Measurements from ENCODE around the gene TNFRSF8. TPM values are rescaled to one million over a fixed set of nuclear protein-coding genes. Genes with fewer than 3 reads are reported as not detected.
"Not testable (repeated sequence)": the region's sequence is repeated elsewhere in the genome, so short reads cannot be mapped to it uniquely, and the experiment has no call there.

The TNFRSF8 gene
- total and polyA plus RNA-seq, 2 donors, result 0.26 to 1.5 TPM

DNA sequence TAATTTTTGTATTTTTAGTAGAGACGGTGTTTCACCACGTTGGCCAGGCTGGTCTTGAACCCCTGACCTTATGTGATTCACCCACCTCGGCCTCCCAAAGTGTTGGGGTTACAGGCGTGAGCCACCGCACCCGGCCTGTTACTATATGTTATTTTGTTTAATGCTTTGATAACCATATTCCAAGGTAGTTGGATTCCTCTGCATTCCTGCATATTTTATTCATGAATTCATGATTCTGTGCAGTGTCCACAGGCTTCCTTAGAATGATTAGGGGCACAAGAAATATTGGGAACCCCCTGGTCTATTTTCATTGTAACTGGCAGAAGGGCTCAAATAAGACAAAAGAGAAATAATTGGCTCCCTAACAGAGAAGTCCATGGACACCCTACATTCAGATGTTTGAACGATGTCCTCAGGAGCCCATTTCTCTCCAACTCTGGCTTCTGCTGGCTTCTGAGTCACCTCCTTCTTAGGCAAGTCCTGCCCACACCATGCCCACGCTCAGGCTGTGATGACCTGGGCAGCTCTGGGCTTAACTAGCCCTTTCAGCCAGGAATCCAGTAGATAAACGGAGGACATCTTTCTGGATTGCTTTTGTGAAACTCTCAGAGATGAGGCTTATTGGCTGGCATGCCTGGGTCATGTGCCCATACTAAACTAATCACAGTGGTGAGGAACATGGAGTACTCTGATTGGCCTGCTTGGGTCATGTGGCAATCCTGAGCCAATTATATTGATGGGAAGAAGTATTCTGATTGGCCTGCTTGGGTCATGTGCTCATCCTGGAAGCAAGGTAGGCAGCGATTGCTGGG, 32.6 kb downstream of the TNFRSF8 start:
- no peaks in the 10 kb centered on the region for H3K4me1 ChIP-seq (ENCODE audit: insufficient read depth)
- WGBS, result 91% methylated on average over 10 of the region's 10 CpGs
- DNase-seq (ENCODE audit: extremely low spot score), result no peak
- no peak overlapping the region for H3K27ac ChIP-seq (ENCODE audit: low read depth)
- no peaks in the 10 kb centered on the region for H3K36me3 ChIP-seq (ENCODE audit: insufficient read depth)
- no peak overlapping the region for H3K4me3 ChIP-seq (ENCODE audit: low read depth, low read length)

DNA sequence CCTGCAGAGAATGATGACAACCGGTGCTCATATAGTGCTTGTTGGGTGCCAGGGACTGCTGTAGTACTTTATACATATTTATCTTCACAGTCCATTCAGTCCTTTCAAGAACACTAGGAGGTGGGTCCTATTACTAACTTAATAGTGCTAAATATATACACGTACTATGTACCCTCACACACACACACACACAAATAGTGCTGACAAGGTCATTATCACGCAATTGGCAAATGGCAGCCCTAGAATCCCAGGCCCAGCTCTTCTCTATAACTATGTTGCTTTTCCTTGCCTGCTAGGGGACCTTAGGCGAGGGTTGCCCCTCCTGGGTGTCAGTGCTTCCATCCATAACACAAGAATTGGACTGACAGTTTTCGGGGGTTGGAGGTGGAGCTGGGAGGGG, 33.5 kb downstream of the TNFRSF8 start:
- H3K4me1 ChIP-seq (ENCODE audit: insufficient read depth), result no peaks in the 10 kb centered on the region
- no peak for DNase-seq (ENCODE audit: extremely low spot score)
- no peak overlapping the region for H3K4me3 ChIP-seq (ENCODE audit: low read depth, low read length)
- H3K36me3 ChIP-seq (ENCODE audit: insufficient read depth), result no peaks in the 10 kb centered on the region
- 85% methylated on average over 5 of the region's 5 CpGs for WGBS
- H3K27ac ChIP-seq (ENCODE audit: low read depth), result no peak overlapping the region

DNA sequence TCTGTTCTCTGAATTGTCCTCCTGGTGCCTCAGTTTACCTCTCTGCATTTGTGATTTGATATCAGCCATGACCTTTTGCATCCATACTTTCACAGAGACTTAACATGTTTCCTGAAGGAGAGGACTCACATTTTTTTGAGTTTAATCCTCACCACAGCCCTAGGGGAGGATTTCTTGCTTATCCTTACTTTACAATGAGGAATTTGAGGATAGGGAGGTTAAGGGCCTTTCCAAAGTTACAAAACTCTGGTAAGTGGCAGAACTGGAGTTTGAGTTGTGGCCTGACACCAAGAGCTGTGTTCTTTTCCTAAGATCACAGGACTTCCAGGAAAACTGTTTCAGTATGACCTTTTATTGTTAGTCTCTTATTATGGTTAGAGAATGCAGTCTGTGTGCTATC, 34.2 kb downstream of the TNFRSF8 start:
- no peaks in the 10 kb centered on the region for H3K4me1 ChIP-seq (ENCODE audit: insufficient read depth)
- H3K36me3 ChIP-seq (ENCODE audit: insufficient read depth), result no peaks in the 10 kb centered on the region
- no peak overlapping the region for H3K4me3 ChIP-seq (ENCODE audit: low read depth, low read length)
- no peak overlapping the region for H3K27ac ChIP-seq (ENCODE audit: low read depth)
- no peak for DNase-seq (ENCODE audit: extremely low spot score)

DNA sequence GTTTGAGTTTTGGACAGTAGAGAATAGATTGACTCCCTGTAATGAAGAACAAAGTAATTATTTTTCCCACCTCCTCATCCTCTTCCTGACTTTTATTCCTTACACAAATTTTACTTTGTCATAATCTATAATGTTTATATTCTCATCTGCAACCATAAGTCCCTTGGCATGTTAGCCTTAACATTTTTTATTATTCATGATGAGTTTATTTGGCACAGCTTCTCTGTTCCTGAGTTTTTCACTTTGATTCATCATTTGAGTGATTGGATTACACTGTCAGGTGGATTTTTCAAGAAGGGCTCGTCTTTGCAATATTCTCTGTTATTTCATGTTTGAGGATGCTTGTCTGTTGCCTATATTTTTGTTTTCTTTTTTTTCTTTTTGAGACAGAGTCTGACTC, 35.7 kb downstream of the TNFRSF8 start:
- Histone ChIP-seq H3K4me3 (ENCODE audit: low read depth, low read length) (no peak overlapping the region), H3K4me1 (ENCODE audit: insufficient read depth) (no peaks in the 10 kb centered on the region), H3K36me3 (ENCODE audit: insufficient read depth) (no peaks in the 10 kb centered on the region), H3K27ac (ENCODE audit: low read depth) (no peak overlapping the region)
- 44% methylated on average over 1 of the region's 1 CpG for WGBS
- DNase-seq (ENCODE audit: extremely low spot score), result no peak

DNA sequence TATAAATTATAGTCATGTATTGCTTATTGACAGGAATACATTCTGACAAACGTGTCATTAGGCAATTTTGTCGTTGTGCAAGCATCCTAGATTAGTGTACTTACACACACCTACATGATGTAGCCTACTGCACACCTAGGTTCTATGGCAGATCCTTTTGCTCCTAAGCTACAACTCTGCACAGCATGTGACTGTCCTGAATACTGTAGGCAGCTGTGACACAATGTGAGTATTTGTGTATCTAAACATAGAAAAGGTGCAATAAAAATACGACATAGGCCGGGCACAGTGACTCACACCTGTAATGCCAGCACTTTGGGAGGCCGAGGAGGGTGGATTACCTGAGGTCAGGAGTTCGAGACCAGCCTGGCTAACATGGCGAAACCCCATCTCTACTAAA, 36.5 kb downstream of the TNFRSF8 start:
- 83% methylated on average over 7 of the region's 7 CpGs for WGBS
- DNase-seq (ENCODE audit: extremely low spot score), result no peak

DNA sequence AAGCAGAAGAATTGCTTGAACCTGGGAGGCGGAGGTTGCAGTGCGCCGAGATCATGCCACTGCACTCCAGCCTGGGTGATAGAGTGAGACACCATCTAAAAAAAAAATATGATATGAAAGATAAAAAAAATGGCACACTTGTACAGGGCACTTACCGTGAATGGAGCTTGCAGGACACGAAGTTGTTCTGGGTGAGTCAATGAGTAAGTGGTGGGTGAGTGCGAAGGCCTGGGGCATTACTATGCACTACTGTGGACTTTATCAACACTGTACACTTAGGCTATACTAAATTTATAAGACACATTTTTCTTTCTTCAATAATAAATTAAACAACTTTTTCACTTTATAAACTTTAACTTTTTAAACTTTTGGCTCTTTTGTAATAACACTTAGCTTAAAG, 37.0 kb downstream of the TNFRSF8 start:
- Histone ChIP-seq H3K4me3 (ENCODE audit: low read depth, low read length) (no peak overlapping the region), H3K36me3 (ENCODE audit: insufficient read depth) (no peaks in the 10 kb centered on the region), H3K4me1 (ENCODE audit: insufficient read depth) (no peaks in the 10 kb centered on the region), H3K27ac (ENCODE audit: low read depth) (no peak overlapping the region)
- WGBS, result 93% methylated on average over 6 of the region's 6 CpGs
- DNase-seq (ENCODE audit: extremely low spot score), result no peak

More for the DNA sequence above, 36.5 kb downstream of the TNFRSF8 start:
- Histone ChIP-seq H3K4me1 (ENCODE audit: insufficient read depth) (no peaks in the 10 kb centered on the region), H3K27ac (ENCODE audit: low read depth) (no peak overlapping the region), H3K36me3 (ENCODE audit: insufficient read depth) (no peaks in the 10 kb centered on the region), H3K4me3 (ENCODE audit: low read depth, low read length) (no peak overlapping the region)

DNA sequence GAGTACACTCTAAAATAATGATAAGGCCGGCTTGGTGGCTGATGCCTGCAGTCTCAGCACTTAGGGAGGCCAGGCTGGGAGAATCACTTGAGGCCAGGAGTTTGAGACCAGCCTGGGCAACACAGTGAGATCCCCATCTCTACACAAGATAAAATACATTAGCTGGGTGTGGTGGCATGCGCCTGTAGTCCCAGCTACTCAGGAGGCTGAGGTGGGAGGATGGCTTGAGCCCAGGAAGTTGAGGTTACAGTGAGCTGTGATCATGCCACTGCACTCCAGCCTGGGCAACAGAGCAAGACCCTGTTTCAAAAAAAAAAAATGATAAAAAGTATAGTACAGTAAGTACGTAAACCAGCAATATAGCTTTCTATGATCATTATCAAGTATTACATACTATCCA, 38.0 kb downstream of the TNFRSF8 start:
- not testable (repeated sequence) for H3K27ac ChIP-seq (ENCODE audit: low read depth); H3K36me3 ChIP-seq (ENCODE audit: insufficient read depth); H3K4me1 ChIP-seq (ENCODE audit: insufficient read depth); H3K4me3 ChIP-seq (ENCODE audit: low read depth, low read length); DNase-seq (ENCODE audit: extremely low spot score)
- WGBS, result 92% methylated on average over 3 of the region's 3 CpGs

DNA sequence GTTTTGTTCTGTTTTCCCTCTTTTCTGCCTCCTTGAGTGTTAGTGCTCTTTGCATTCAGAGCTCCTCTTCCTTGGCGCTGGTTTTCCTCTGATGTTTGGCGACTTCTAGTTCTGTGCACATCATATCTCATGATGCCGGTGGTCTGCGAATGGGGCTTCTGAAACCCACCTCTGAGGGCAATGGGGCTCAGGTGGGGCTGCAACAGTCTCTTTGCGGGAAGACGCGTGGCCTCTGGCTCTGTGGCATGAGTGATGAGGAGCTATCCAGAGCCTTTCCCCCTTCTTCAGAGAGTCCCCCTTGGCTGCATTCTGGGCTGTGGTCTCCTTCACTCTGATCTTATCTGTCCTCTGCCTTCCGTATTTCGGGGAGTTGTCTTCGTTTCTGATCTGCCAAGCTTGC, 39.0 kb downstream of the TNFRSF8 start:
- H3K27ac ChIP-seq (ENCODE audit: low read depth), result no peak overlapping the region
- 88% methylated on average over 10 of the region's 10 CpGs for WGBS
- no peaks in the 10 kb centered on the region for H3K4me1 ChIP-seq (ENCODE audit: insufficient read depth)
- H3K36me3 ChIP-seq (ENCODE audit: insufficient read depth), result no peaks in the 10 kb centered on the region
- no peak overlapping the region for H3K4me3 ChIP-seq (ENCODE audit: low read depth, low read length)
- no peak for DNase-seq (ENCODE audit: extremely low spot score)

DNA sequence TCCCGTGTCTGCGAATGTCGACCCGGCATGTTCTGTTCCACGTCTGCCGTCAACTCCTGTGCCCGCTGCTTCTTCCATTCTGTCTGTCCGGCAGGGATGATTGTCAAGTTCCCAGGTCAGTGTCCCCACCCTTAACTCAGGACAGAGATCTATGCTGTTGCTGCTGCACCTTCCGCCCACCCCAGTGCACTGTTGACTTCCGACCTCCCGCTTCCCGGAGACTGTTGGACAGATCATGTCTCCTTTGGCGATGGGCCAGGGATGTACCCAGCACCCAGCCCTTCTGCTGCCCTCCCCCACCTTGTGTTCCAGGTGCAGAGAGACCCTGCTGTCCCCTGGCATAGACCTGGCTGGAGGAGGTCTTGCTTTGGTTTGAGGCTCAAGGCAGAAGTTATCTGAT, 41.3 kb downstream of the TNFRSF8 start:
- 63% methylated on average over 13 of the region's 13 CpGs for WGBS
- no peaks in the 10 kb centered on the region for H3K4me1 ChIP-seq (ENCODE audit: insufficient read depth)
- no peak overlapping the region for H3K4me3 ChIP-seq (ENCODE audit: low read depth, low read length)
- H3K36me3 ChIP-seq (ENCODE audit: insufficient read depth), result no peaks in the 10 kb centered on the region
- no peak overlapping the region for H3K27ac ChIP-seq (ENCODE audit: low read depth)
- DNase-seq (ENCODE audit: extremely low spot score), result no peak

DNA sequence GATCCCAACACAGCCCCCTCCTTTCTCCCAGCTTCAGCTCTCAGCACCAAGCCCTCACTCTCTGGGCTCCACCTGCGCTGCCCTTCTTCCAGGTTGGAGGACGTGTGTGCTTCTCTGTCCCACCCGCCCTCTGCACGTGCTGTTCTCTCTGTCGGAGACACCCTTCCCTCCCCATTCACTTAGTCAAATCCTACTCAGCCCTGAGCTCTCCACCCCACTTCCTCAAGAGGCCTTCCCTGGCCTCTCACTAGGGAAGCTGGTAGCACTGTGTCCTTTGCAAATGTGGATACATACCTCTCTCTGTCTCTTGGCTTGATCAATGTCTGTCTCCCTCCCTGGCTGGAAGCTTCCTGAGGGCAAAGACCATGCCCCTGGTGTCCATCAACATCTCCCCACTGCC, 43.0 kb downstream of the TNFRSF8 start:
- DNase-seq (ENCODE audit: extremely low spot score), result no peak
- Histone ChIP-seq H3K27ac (ENCODE audit: low read depth) (no peak overlapping the region), H3K4me3 (ENCODE audit: low read depth, low read length) (no peak overlapping the region), H3K4me1 (ENCODE audit: insufficient read depth) (no peaks in the 10 kb centered on the region), H3K36me3 (ENCODE audit: insufficient read depth) (no peaks in the 10 kb centered on the region)
- WGBS, result 75% methylated on average over 5 of the region's 5 CpGs

DNA sequence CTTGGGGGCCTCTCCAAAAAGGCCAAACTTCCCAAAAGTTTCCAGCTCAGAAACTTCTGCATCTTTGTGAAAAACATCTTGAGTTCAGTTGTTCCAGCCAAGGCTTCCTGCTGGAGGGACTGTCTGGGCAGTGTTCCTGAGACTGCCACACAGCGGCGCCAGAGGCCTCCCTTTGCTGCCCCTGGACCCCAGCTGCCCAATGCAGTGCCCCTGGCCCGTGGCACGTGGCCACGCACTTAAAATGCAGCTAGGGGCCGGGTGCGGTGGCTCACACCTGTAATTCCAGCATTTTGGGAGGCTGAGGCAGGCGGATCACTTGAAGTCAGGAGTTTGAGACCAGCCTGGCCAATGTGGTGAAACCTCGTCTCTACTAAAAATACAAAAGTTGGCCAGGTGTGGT, 43.8 kb downstream of the TNFRSF8 start:
- 78% methylated on average over 9 of the region's 9 CpGs for WGBS
- H3K27ac ChIP-seq (ENCODE audit: low read depth); H3K4me1 ChIP-seq (ENCODE audit: insufficient read depth); H3K36me3 ChIP-seq (ENCODE audit: insufficient read depth); DNase-seq (ENCODE audit: extremely low spot score); H3K4me3 ChIP-seq (ENCODE audit: low read depth, low read length): not testable (repeated sequence)

DNA sequence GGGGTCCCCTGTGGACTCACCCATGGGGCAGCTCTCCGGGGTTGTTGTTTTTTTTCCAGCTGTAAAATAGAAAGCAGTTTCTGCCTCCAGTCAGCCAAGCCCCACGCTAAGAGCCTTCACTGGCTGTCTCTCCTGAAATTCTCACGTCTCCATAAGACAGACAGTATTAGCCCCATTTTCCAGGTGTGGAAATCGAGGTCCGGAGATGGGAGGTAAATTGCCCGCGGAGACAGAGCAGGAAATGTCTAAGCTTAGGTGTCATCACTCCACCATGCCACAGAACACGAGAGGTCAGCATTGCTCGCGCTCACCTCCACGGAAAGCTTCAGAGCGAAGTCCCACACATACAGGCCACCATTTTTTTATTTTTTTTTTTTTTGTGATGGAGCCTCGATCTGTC, 44.6 kb downstream of the TNFRSF8 start:
- no peak for DNase-seq (ENCODE audit: extremely low spot score)

DNA sequence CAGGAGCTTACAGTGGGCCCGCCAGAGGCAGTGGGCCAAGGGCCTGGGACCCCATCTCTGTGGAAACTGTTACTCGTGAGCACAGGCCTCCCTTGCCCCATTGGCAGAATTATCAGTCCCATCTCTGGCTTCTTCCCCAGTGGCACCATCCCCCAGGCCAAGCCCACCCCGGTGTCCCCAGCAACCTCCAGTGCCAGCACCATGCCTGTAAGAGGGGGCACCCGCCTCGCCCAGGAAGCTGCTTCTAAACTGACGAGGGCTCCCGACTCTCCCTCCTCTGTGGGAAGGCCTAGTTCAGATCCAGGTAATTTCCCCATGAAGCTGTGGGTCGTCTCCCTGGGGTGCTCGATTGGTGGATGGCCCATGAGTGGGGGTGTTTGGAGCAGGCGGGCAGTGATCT, 46.8 kb downstream of the TNFRSF8 start:
- no peaks in the 10 kb centered on the region for H3K4me1 ChIP-seq (ENCODE audit: insufficient read depth)
- WGBS, result 89% methylated on average over 10 of the region's 10 CpGs
- no peak for DNase-seq (ENCODE audit: extremely low spot score)
- H3K27ac ChIP-seq (ENCODE audit: low read depth), result no peak overlapping the region
- H3K36me3 ChIP-seq (ENCODE audit: insufficient read depth), result no peaks in the 10 kb centered on the region
- no peak overlapping the region for H3K4me3 ChIP-seq (ENCODE audit: low read depth, low read length)

More for the DNA sequence above, 44.6 kb downstream of the TNFRSF8 start:
- Histone ChIP-seq H3K4me3 (ENCODE audit: low read depth, low read length) (no peak overlapping the region), H3K4me1 (ENCODE audit: insufficient read depth) (no peaks in the 10 kb centered on the region), H3K36me3 (ENCODE audit: insufficient read depth) (no peaks in the 10 kb centered on the region), H3K27ac (ENCODE audit: low read depth) (no peak overlapping the region)
- 84% methylated on average over 13 of the region's 13 CpGs for WGBS

DNA sequence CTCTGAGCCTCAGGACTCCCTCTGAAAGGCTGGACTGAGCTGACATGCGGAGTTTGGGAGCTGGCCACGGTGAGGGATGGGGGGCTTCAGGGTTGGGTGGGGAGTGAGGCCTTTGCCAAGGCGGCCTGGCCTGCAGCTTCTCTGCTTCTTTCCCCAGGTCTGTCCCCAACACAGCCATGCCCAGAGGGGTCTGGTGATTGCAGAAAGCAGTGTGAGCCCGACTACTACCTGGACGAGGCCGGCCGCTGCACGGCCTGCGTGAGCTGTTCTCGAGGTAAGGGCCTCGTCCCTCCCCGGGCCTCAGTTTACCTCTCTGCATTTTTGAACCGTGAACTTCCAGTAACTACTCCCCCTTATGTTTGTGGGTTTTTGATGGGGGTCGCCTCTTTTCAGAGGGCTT, 48.6 kb downstream of the TNFRSF8 start:
- Histone ChIP-seq H3K27ac (ENCODE audit: low read depth) (no peak overlapping the region), H3K4me3 (ENCODE audit: low read depth, low read length) (no peak overlapping the region), H3K4me1 (ENCODE audit: insufficient read depth) (no peaks in the 10 kb centered on the region), H3K36me3 (ENCODE audit: insufficient read depth) (no peaks in the 10 kb centered on the region)
- DNase-seq (ENCODE audit: extremely low spot score), result no peak
- WGBS, result 92% methylated on average over 14 of the region's 14 CpGs

Data from urinary bladder (tissue), 4 donors.